Lung (tissue), 12 donors: ENCODE results near the gene CDH4. TPM values are rescaled to one million over a fixed set of nuclear protein-coding genes. Genes with fewer than 3 reads are reported as not detected.

ENCODE experiments used
- ATAC-seq: fragments of 200-7000 bp; cut with Tn5 transposase; one replicate; pipeline ENCODE4 v1.9.1; 2020; ENCODE audit warnings: moderate number of reproducible peaks; ENCODE audit not compliant: insufficient read depth, low FRiP score
- DNase-seq, 3 donors: peaks; one replicate each; pipeline ENCODE4 v3.0.0-alpha.2; 2013 to 2017
- H3K27ac ChIP-seq, 2 donors: one replicate each; pipeline ENCODE4 v1.5.1; 2013; ENCODE audit warnings: mild to moderate bottlenecking in 2 of 2, moderate library complexity in 2 of 2, control low read depth in 1 of 2, inconsistent platforms in 1 of 2, low read depth in 1 of 2, low read length in 1 of 2
- H3K27me3 ChIP-seq, 3 donors: one replicate each; pipeline ENCODE4 v1.5.1; 2013; ENCODE audit warnings: low read length in 2 of 3; ENCODE audit not compliant: control insufficient read depth in 3 of 3, insufficient read depth in 3 of 3
- H3K36me3 ChIP-seq, 4 donors: one replicate each; pipeline ENCODE4 v1.5.1; 2013; ENCODE audit warnings: low read length in 4 of 4, mild to moderate bottlenecking in 1 of 4, moderate library complexity in 1 of 4; ENCODE audit not compliant: control insufficient read depth in 4 of 4, insufficient read depth in 4 of 4
- H3K4me1 ChIP-seq, 5 donors: one replicate each; pipeline ENCODE4 v1.5.1; 2013; ENCODE audit warnings: low read length in 5 of 5, mild to moderate bottlenecking in 2 of 5, moderate library complexity in 1 of 5; ENCODE audit not compliant: control insufficient read depth in 5 of 5, insufficient read depth in 5 of 5
- H3K4me3 ChIP-seq: one replicate; pipeline ENCODE4 v1.5.1; 2013; ENCODE audit warnings: mild to moderate bottlenecking, control low read depth, moderate library complexity
- H3K9ac ChIP-seq, 2 donors: one replicate each; pipeline ENCODE4 v1.5.1; 2013; ENCODE audit warnings: low read length in 2 of 2, control low read depth in 1 of 2; ENCODE audit not compliant: insufficient read depth in 1 of 2
- H3K9me3 ChIP-seq, 4 donors: one replicate each; pipeline ENCODE4 v1.5.1; 2013; ENCODE audit warnings: low read length in 3 of 4, mild to moderate bottlenecking in 1 of 4, moderate library complexity in 1 of 4; ENCODE audit not compliant: control insufficient read depth in 4 of 4, insufficient read depth in 3 of 4
- WGBS, 2 donors: extraction: QIAGEN DNeasy Blood & Tissue Kit; methylation state at CpG; one replicate each; pipeline ENCODE4 v1.1.7; 2013; 5-methylcytosine and 5-hydroxymethylcytosine counted together
- polyA plus RNA-seq, 2 donors: library from polyadenylated mRNA; stranded (reverse); fragments of 200-250 nt; gene quantifications; one replicate each; pipeline ENCODE4 v1.2.1, GENCODE V29; 2013
- total RNA-seq, 2 donors: library from RNA; depleted of rRNA in 1 of 2; stranded (reverse); fragments of >200 nt in 1 of 2; gene quantifications; one replicate each; pipeline ENCODE4 v1.2.1, GENCODE V29; 2014 to 2021
- TF ChIP-seq, protein P1 (sequence below): IDR thresholded peaks from 2 replicates; pipeline ENCODE4 v1.5.1; 2012; ENCODE audit warnings: mild to moderate bottlenecking; ENCODE audit errors: control extremely low read depth, extremely low read depth
- donor health status: control.
- donor health status: control.
- donor health status: Bipolar disorder and iron deficiency.
- donor health status: healthy.
- donor health status: DM: yes; HTN: yes; CAD: no.

The CDH4 gene
- total and polyA plus RNA-seq, 4 donors, result 0.10 to 2.1 (median 0.34) TPM

DNA sequence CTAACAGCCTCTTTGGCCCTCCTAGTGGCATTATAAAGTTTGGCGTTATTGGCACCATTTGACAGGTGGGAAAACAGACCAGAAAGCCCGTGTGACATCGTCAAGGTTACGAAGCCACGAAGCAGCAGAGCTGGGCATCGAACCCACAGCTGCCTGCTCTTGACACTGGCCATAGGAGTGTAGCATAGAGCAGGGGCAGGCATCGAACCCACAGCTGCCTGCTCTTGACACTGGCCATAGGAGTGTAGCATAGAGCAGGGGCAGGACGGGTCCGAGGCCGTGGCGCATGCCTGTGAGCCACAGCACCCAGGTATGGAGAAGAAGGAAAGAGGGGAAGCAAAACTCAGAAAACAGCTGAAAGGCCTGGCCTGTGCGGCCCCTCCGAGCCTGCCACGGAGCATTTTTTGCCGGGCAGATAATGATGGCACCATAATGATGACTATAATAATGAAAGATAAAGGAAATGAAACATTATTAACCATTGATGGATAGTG is 33.1 kb downstream of the CDH4 start:
- no peaks in the 10 kb centered on the region for H3K36me3 ChIP-seq
- WGBS, 2 donors, result 84 to 90% methylated on average over 15 of the region's 15 CpGs
- DNase-seq (no peak), ATAC-seq (no peak)
- H3K9ac ChIP-seq, result no peak overlapping the region
- H3K27me3 ChIP-seq, result no peaks in the 10 kb centered on the region
- no peak overlapping the region for H3K4me3 ChIP-seq
- TF ChIP-seq, protein P1, sequence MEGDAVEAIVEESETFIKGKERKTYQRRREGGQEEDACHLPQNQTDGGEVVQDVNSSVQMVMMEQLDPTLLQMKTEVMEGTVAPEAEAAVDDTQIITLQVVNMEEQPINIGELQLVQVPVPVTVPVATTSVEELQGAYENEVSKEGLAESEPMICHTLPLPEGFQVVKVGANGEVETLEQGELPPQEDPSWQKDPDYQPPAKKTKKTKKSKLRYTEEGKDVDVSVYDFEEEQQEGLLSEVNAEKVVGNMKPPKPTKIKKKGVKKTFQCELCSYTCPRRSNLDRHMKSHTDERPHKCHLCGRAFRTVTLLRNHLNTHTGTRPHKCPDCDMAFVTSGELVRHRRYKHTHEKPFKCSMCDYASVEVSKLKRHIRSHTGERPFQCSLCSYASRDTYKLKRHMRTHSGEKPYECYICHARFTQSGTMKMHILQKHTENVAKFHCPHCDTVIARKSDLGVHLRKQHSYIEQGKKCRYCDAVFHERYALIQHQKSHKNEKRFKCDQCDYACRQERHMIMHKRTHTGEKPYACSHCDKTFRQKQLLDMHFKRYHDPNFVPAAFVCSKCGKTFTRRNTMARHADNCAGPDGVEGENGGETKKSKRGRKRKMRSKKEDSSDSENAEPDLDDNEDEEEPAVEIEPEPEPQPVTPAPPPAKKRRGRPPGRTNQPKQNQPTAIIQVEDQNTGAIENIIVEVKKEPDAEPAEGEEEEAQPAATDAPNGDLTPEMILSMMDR, result no peak
- no peak overlapping the region for H3K27ac ChIP-seq
- peaks cover 0 to 2% (median 0%) of the 10 kb centered on the region in 5 donors for H3K4me1 ChIP-seq
- peaks cover 0 to 2% (median 0%) of the 10 kb centered on the region in 4 donors for H3K9me3 ChIP-seq

DNA sequence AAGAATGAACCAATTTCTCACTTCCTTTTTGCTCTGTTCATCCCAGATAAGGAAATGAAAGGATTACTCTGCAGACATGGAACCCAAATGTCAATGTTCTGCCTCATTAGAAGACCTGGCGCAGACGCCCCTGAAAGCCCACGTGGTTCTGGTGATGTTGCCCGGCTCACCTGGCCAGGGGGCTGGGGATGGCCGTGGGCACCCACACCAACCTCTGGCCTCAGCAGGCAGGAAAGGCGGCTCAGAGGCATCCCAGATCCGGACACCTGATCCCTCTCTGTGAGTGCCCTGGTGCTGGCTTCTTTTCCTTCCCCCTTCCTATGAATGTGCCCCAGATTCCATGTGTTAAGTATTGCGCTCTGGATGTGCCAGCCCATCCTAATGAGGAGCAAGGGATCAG is 33.6 kb downstream of the CDH4 start:
- TF ChIP-seq, protein P1, result no peak
- WGBS, 2 donors, result 86 to 87% methylated on average over 8 of the region's 8 CpGs
- Histone ChIP-seq H3K27me3 (no peaks in the 10 kb centered on the region), H3K27ac (no peak overlapping the region), H3K36me3 (no peaks in the 10 kb centered on the region), H3K9me3 (peaks cover 0 to 3% (median 2%) of the 10 kb centered on the region in 4 donors), H3K9ac (no peak overlapping the region), H3K4me3 (no peak overlapping the region), H3K4me1 (peaks cover 0 to 2% (median 0%) of the 10 kb centered on the region in 5 donors)
- DNase-seq, result no peak
- no peak for ATAC-seq

DNA sequence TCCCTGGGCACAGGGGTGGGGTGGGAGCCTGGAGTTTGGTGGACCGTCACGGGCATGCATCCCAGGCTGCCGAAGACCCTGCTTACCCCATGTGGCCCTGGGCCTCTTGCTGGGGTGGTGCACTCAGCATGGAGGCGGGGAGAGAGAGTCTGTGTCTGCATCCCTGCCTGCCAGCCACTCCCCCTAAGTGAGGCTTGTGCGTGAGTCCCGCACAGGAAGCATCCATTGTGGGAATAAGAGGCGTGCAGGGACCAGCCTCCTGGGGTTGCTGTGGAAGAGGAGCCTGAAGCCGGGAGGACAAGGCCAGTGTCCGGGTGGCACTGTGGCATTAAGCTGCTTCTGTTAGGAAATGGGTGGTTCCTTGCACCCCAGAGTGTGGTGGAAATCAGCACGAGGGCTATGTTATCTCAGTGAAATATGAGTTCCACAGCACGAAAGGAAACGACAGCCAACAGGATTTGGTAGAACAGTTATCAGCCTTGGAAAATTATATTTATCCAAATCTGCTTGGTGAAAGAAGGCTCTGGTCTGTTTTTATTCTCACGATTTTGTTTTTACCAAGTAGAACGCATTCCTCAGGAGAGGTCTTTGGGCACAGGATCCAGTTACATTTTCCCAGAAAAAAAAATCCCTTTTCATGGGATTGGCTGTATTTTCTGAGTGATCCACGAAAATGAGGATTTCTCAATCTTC is 35.7 kb downstream of the CDH4 start:
- H3K9me3 ChIP-seq, result peaks cover 0 to 3% (median 1%) of the 10 kb centered on the region in 4 donors
- H3K9ac ChIP-seq, result no peak overlapping the region
- no peak for ATAC-seq
- peak in 1 of 3 donors; percentile 21 for DNase-seq
- H3K4me3 ChIP-seq, result no peak overlapping the region
- no peaks in the 10 kb centered on the region for H3K36me3 ChIP-seq
- peaks cover 0 to 2% (median 0%) of the 10 kb centered on the region in 5 donors for H3K4me1 ChIP-seq
- 55 to 71% methylated on average over 15 of the region's 15 CpGs for WGBS, 2 donors
- H3K27me3 ChIP-seq, result peaks cover 0 to 4% (median 0%) of the 10 kb centered on the region in 3 donors
- TF ChIP-seq, protein P1, result no peak
- no peak overlapping the region for H3K27ac ChIP-seq
